IPS DF 4.7 (cell line): Measurements from ENCODE around the gene HCST.
"Not testable (repeated sequence)": the region's sequence is repeated elsewhere in the genome, so short reads cannot be mapped to it uniquely, and the experiment has no call there.

Source experiments
- DNase-seq: peaks from one replicate; pipeline ENCODE4 v3.0.0-alpha.2; 2013; ENCODE audit warnings: low spot score; ENCODE audit errors: extremely low read depth

HCST gene

GRCh38 chr19:35904311-35905068 is 2.2 kb downstream of the HCST start:
- DNase-seq = no peak

- DNase-seq = no peak
Observed at GRCh38 chr19:35905178-35905727, 2.9 kb downstream of the HCST start.

- DNase-seq = no peak
Observed at GRCh38 chr19:35907377-35907745, 5.0 kb downstream of the HCST start.

GRCh38 chr19:35908010-35908441 is 5.7 kb downstream of the HCST start, which contains the start of gene TYROBP:
TSS of gene TYROBP (minus strand) at chr19:35908295. CDS start at chr19:35908228, 67 bp downstream.
- no peak for DNase-seq

GRCh38 chr19:35908973-35909683 is 6.8 kb downstream of the HCST start:
- DNase-seq = no peak

GRCh38 chr19:35909684-35910035 is 7.3 kb downstream of the HCST start:
- DNase-seq = no peak

- DNase-seq = not testable (repeated sequence)
Observed at GRCh38 chr19:35910355-35910754, 8.0 kb downstream of the HCST start.

- DNase-seq = no peak
Observed at GRCh38 chr19:35911173-35911572, 8.8 kb downstream of the HCST start.

GRCh38 chr19:35911790-35912189 is 9.5 kb downstream of the HCST start:
- no peak for DNase-seq

- DNase-seq = no peak
Observed at GRCh38 chr19:35913589-35913988, 11.3 kb downstream of the HCST start.

GRCh38 chr19:35915443-35915842 is 13.1 kb downstream of the HCST start:
- no peak for DNase-seq

GRCh38 chr19:35919306-35919705 is 17.0 kb downstream of the HCST start:
- DNase-seq = no peak

- no peak for DNase-seq
Observed at GRCh38 chr19:35921012-35921411, 18.7 kb downstream of the HCST start.

- DNase-seq = no peak
Observed at GRCh38 chr19:35925501-35925900, 23.2 kb downstream of the HCST start.

GRCh38 chr19:35928507-35928906 is 26.2 kb downstream of the HCST start:
- no peak for DNase-seq

- DNase-seq = no peak
Observed at GRCh38 chr19:35929876-35930275, 27.5 kb downstream of the HCST start.

- DNase-seq = peak; percentile 99
Observed at GRCh38 chr19:35931161-35931873, 29.0 kb downstream of the HCST start.

- DNase-seq = no peak
Observed at GRCh38 chr19:35931874-35932202, 29.5 kb downstream of the HCST start.

- DNase-seq = no peak
Observed at GRCh38 chr19:35932291-35932936, 30.1 kb downstream of the HCST start.

- no peak for DNase-seq
Observed at GRCh38 chr19:35935911-35936737, 33.8 kb downstream of the HCST start, which contains the start of gene LRFN3. TSS of gene LRFN3 (plus strand) at chr19:35936374. CDS start at chr19:35939426, 3,052 bp downstream.
